HG03460 (cell line): ENCODE data around the gene ZFAND6.

Experiments used
- ATAC-seq: cut with Tn5 transposase; IDR thresholded peaks from one replicate; pipeline ENCODE4 v1.9.1; 2021; ENCODE audit not compliant: unreplicated experiment

The ZFAND6 gene

GRCh38 chr15:80186066-80186465, 126.6 kb downstream of the ZFAND6 start:
- no peak for ATAC-seq

GRCh38 chr15:80186597-80186996, 127.1 kb downstream of the ZFAND6 start:
- ATAC-seq, result no peak
